HEK293 (cell line): ENCODE data around the gene TRAF3.

Experiments
- CTCF ChIP-seq: fragments of 450-650 bp; formaldehyde crosslinking; IDR thresholded peaks from 2 replicates; pipeline ENCODE4 v1.5.1; 2016; ENCODE audit warnings: missing biosample characterization, missing genetic modification characterization
- ZNF174 ChIP-seq: fragments of 450-650 bp; formaldehyde crosslinking; IDR thresholded peaks from 2 replicates; pipeline ENCODE4 v1.5.0; 2017; ENCODE audit warnings: missing biosample characterization, mild to moderate bottlenecking, missing genetic modification characterization
- ZNF24 ChIP-seq: fragments of 450-650 bp; formaldehyde crosslinking; IDR thresholded peaks from 2 replicates; pipeline ENCODE4 v1.5.1; 2016; ENCODE audit warnings: missing biosample characterization, missing genetic modification characterization
- ZNF350 ChIP-seq: fragments of 450-650 bp; formaldehyde crosslinking; IDR thresholded peaks from 2 replicates; pipeline ENCODE4 v1.5.0; 2017; ENCODE audit warnings: missing biosample characterization, mild to moderate bottlenecking, missing genetic modification characterization
- ZNF843 ChIP-seq: fragments of 450-650 bp; formaldehyde crosslinking; IDR thresholded peaks from 2 replicates; pipeline ENCODE4 v1.5.1; 2016; ENCODE audit warnings: missing biosample characterization, missing genetic modification characterization

- TF ChIP-seq CTCF (tag by site-specific recombination) (no peak), ZNF174 (no peak), ZNF843 (tag by site-specific recombination) (no peak), ZNF350 (tag by site-specific recombination) (no peak), ZNF24 (tag by site-specific recombination) (no peak)
These were observed 101.1 kb downstream of the TRAF3 start for GRCh38 chr14:102878174-102878969.
